Uterus (tissue), 2 donors: ENCODE measurements around the gene COL9A3.

ENCODE experiments used
- CTCF ChIP-seq, 4 experiments: fragments of 200-600 bp in 2 of 4; fragments of 450-650 bp in 2 of 4; sonication (generic) in 2 of 4; IDR thresholded peaks; one replicate each; pipeline ENCODE4 v1.5.1; 2016 to 2019; ENCODE audit warnings: antibody characterized with exemption in 4 of 4, mild to moderate bottlenecking in 2 of 4, moderate library complexity in 1 of 4
- POLR2A ChIP-seq, 2 donors: fragments of 450-650 bp; IDR thresholded peaks; one replicate each; pipeline ENCODE4 v1.6.1; 2016; ENCODE audit warnings: antibody characterized with exemption in 2 of 2, mild to moderate bottlenecking in 1 of 2, moderate library complexity in 1 of 2

DNA sequence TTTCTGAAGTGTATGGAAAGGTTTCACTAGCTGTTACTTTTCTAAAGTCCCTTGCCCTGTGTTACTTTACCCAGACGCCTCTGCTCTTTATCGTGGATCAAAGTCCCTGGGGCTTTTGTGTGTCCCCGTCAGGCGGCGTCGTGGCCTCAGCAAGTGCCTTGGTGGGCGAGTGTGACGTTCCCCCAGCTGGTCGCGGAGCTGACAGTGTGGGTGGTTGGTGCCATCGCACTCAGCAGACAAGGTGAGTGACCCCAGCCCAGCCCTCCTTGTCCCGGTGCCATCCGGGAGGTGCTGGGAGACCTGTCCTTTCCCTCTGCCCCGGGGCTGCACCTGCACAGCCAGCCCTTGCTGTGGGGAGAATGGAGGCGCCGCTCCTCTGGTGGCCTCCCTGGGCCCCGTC is 72.1 kb downstream of the COL9A3 start:
- TF ChIP-seq CTCF (IDR thresholded peaks at IDR 0.05) (no peak), POLR2A (IDR thresholded peaks at IDR 0.05) (no peak)
